HepG2 (cell line): Measurements from ENCODE around the gene FOXN3. TPM values are rescaled to one million over a fixed set of nuclear protein-coding genes. Genes with fewer than 3 reads are reported as not detected.
A peak's percentile ranks its signal among the peaks of the same experiment; 100 is the strongest.

Source experiments
- ARID2 ChIP-seq: sonication (generic); formaldehyde crosslinking; IDR thresholded peaks from 2 replicates; pipeline ENCODE4 v1.8.1; 2022; ENCODE audit warnings: mild to moderate bottlenecking, missing genetic modification reagents, borderline replicate concordance
- ATRX ChIP-seq: sonication (generic); formaldehyde crosslinking; IDR thresholded peaks from 2 replicates; pipeline ENCODE4 v1.4.0; 2020; ENCODE audit warnings: missing genetic modification reagents, borderline replicate concordance
- ISL2 ChIP-seq: sonication (generic); formaldehyde crosslinking; IDR thresholded peaks from 2 replicates; pipeline ENCODE4 v1.5.0; 2020; ENCODE audit warnings: missing genetic modification reagents
- NCOA5 ChIP-seq: sonication (generic); formaldehyde crosslinking; IDR thresholded peaks from 2 replicates; pipeline ENCODE4 v1.4.0; 2020; ENCODE audit warnings: missing genetic modification reagents
- NR2F1 ChIP-seq, 2 experiments: fragments of 450-650 bp in 1 of 2; formaldehyde crosslinking in 1 of 2; IDR thresholded peaks; 2 replicates each; pipeline versions ENCODE4 v1.5.0 to v1.6.1; 2016 to 2020; ENCODE audit warnings: mild to moderate bottlenecking in 1 of 2, missing compliant biosample characterization in 1 of 2, missing genetic modification reagents in 1 of 2, moderate library complexity in 1 of 2
- SP1 ChIP-seq, 2 experiments: fragments of 450-650 bp in 1 of 2; sonication (generic) in 1 of 2; formaldehyde crosslinking in 1 of 2; IDR thresholded peaks; 2 replicates each; pipeline versions ENCODE4 v1.4.0 to v1.6.1; 2016 to 2020; ENCODE audit warnings: missing genetic modification reagents in 1 of 2
- TGIF2 ChIP-seq: IDR thresholded peaks from 2 replicates; pipeline ENCODE4 v1.6.1; 2016; ENCODE audit warnings: control low read depth, missing compliant biosample characterization
- TMF1 ChIP-seq: sonication (generic); formaldehyde crosslinking; IDR thresholded peaks from 2 replicates; pipeline ENCODE4 v1.8.1; 2022; ENCODE audit warnings: low read depth, missing genetic modification reagents
- TOPORS ChIP-seq: sonication (generic); formaldehyde crosslinking; IDR thresholded peaks from 2 replicates; pipeline ENCODE4 v1.8.0; 2023; ENCODE audit warnings: mild to moderate bottlenecking, missing genetic modification reagents
- ZBTB8A ChIP-seq: sonication (generic); formaldehyde crosslinking; IDR thresholded peaks from 2 replicates; pipeline ENCODE4 v1.4.0; 2020; ENCODE audit warnings: mild to moderate bottlenecking, low read depth, missing genetic modification reagents, borderline replicate concordance
- ZNF703 ChIP-seq: sonication (generic); formaldehyde crosslinking; IDR thresholded peaks from 2 replicates; pipeline ENCODE4 v1.5.1; 2020; ENCODE audit warnings: missing genetic modification reagents, mild to moderate bottlenecking, moderate library complexity, borderline replicate concordance
- polyA plus RNA-seq, 8 experiments: library from polyadenylated mRNA; depleted of rRNA in 3 of 8; stranded (reverse) in 7 of 8; unstranded in 1 of 8; fragments of >200 nt; fragmentation: Illumina TruSeq in 4 of 8; extraction: Trizol in 4 of 8; gene quantifications; 2 replicates each; pipeline versions ENCODE4 v1.2.1 to v1.2.3, GENCODE V29; 2011 to 2016; ENCODE audit warnings: low read depth in 4 of 8, missing spikeins in 1 of 8, mixed read lengths in 1 of 8; ENCODE audit not compliant: insufficient read depth in 1 of 8
- total RNA-seq, 5 experiments: library from RNA; depleted of rRNA; stranded (reverse); fragments of >200 nt; fragmentation: Illumina TruSeq; extraction: Trizol; gene quantifications; 2 replicates each; pipeline ENCODE4 v1.2.3, GENCODE V29; 2016; ENCODE audit warnings: low read depth in 1 of 5
- TF ChIP-seq, protein P1 (sequence below): sonication (generic); formaldehyde crosslinking; IDR thresholded peaks from 2 replicates; pipeline ENCODE4 v1.5.1; 2020; ENCODE audit warnings: missing genetic modification reagents, mild to moderate bottlenecking, borderline replicate concordance
- TF ChIP-seq, protein P2 (sequence below): IDR thresholded peaks from 2 replicates; pipeline ENCODE4 v1.6.1; 2016; ENCODE audit warnings: mild to moderate bottlenecking
- TF ChIP-seq, protein P3 (sequence below): sonication (generic); formaldehyde crosslinking; IDR thresholded peaks from 2 replicates; pipeline ENCODE4 v1.5.0; 2020; ENCODE audit warnings: missing genetic modification reagents
- TF ChIP-seq, protein P4 (sequence below): sonication (generic); formaldehyde crosslinking; IDR thresholded peaks from 2 replicates; pipeline ENCODE4 v1.5.1; 2020; ENCODE audit warnings: mild to moderate bottlenecking, missing genetic modification reagents
- TF ChIP-seq, protein P5 (sequence below): IDR thresholded peaks from 2 replicates; pipeline ENCODE4 v1.6.1; 2016; ENCODE audit warnings: missing genetic modification reagents, missing compliant biosample characterization
- TF ChIP-seq, protein P6 (sequence below): sonication (generic); formaldehyde crosslinking; IDR thresholded peaks from 2 replicates; pipeline ENCODE4 v1.4.0; 2020; ENCODE audit warnings: missing genetic modification reagents

The FOXN3 gene
- total and polyA plus RNA-seq, 2 of the 13 experiments (the other 11 are each of a cell fraction or from before 2014, with no cell fraction given), result 32.4 to 70.2 TPM

DNA sequence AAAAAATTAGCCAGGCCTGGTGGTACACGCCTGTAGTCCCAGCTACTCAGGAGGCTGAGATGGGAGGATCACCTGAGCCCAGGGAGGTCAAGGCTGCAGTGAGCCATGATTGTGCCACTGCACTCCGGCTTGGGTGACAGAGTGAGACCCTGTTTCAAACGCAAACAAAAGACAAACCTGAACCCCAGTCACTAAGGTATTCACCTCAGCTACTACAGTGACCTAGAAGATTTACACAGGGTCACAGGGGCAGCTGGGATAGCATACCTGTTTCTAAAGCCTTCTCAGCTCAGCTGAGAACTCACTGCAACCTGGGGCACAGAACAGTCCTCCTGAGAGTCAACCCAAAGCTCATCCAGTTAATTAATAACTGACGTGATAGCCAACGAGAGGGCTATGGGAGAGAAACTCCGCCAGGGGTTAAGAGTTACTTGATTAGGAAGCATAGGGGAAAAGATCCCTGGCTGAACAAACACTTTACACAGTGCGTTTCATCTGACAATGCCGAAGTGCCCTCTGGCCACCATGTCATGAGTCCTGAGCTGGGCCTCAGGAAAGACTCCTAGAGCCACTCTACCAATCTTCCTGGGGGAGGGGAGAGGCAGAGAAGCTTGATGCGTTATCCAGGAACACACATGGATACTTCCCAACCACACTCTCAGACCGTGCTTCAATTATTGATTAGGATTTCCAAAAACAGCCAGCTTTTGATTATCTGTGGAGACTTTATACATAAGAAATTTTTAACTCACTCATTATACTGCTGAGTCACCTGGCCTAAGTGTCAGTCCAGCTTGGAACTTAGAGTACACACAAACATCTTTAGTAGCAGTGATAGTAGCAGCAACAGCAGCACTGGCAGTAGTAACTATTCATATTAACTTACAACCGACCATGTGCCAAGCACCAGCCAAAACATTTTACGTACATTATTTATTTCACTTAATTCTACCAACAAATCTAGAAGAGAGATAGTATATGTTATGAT is 48.2 kb downstream of the FOXN3 start (continued):
- no peak for TF ChIP-seq NCOA5 (CRISPR knock-in tag)
- TF ChIP-seq, protein P1, sequence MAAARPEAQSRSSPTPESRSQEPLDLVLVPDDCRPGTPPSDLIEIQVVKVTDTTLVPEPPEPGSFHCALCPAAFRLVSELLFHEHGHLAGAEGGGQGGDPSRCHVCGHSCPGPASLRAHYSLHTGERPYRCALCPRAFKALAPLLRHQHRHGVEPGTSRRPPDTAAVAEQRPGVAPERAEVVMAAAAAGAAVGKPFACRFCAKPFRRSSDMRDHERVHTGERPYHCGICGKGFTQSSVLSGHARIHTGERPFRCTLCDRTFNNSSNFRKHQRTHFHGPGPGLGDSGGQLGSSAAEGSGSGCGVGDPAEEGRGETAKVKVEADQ, result 0 out of 2 replicates have a peak, but pooled peaks have one; percentile 28
- peak; percentile 87 for TF ChIP-seq ISL2 (CRISPR knock-in tag)
- TF ChIP-seq, protein P2, sequence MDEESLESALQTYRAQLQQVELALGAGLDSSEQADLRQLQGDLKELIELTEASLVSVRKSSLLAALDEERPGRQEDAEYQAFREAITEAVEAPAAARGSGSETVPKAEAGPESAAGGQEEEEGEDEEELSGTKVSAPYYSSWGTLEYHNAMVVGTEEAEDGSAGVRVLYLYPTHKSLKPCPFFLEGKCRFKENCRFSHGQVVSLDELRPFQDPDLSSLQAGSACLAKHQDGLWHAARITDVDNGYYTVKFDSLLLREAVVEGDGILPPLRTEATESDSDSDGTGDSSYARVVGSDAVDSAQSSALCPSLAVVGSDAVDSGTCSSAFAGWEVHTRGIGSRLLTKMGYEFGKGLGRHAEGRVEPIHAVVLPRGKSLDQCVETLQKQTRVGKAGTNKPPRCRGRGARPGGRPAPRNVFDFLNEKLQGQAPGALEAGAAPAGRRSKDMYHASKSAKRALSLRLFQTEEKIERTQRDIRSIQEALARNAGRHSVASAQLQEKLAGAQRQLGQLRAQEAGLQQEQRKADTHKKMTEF (CRISPR knock-in tag), result peak; percentile 66
- TF ChIP-seq, protein P3, sequence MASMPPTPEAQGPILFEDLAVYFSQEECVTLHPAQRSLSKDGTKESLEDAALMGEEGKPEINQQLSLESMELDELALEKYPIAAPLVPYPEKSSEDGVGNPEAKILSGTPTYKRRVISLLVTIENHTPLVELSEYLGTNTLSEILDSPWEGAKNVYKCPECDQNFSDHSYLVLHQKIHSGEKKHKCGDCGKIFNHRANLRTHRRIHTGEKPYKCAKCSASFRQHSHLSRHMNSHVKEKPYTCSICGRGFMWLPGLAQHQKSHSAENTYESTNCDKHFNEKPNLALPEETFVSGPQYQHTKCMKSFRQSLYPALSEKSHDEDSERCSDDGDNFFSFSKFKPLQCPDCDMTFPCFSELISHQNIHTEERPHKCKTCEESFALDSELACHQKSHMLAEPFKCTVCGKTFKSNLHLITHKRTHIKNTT (CRISPR knock-in tag), result no peak
- no peak for TF ChIP-seq SP1 (IDR thresholded peaks at IDR 0.05)
- TF ChIP-seq SP1 (CRISPR knock-in tag; IDR thresholded peaks at IDR 0.05), result no peak; the same call in 1 of the 2 replicates
- TF ChIP-seq, protein P4, sequence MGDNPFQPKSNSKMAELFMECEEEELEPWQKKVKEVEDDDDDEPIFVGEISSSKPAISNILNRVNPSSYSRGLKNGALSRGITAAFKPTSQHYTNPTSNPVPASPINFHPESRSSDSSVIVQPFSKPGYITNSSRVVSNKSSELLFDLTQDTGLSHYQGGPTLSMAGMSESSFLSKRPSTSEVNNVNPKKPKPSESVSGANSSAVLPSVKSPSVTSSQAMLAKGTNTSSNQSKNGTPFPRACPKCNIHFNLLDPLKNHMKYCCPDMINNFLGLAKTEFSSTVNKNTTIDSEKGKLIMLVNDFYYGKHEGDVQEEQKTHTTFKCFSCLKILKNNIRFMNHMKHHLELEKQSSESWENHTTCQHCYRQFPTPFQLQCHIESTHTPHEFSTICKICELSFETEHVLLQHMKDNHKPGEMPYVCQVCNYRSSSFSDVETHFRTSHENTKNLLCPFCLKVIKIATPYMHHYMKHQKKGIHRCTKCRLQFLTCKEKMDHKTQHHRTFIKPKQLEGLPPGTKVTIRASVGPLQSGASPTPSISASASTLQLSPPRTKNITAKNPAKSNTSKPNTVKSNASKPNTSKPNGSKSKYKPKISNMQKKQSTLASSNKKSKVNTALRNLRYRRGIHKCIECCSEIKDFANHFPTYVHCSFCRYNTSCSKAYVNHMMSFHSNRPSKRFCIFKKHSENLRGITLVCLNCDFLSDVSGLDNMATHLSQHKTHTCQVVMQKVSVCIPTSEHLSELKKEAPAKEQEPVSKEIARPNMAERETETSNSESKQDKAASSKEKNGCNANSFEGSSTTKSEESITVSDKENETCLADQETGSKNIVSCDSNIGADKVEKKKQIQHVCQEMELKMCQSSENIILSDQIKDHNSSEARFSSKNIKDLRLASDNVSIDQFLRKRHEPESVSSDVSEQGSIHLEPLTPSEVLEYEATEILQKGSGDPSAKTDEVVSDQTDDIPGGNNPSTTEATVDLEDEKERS (CRISPR knock-in tag), result peak; percentile 98; the same call in 1 of the 2 replicates
- peak; percentile 71; the same call in 1 of the 2 replicates for TF ChIP-seq TOPORS (CRISPR knock-in tag)
- TF ChIP-seq TGIF2 (CRISPR knock-in tag), result no peak
- peak; percentile 38; the same call in 1 of the 2 replicates for TF ChIP-seq TMF1 (CRISPR knock-in tag)
- no peak for TF ChIP-seq ATRX (CRISPR knock-in tag)
- TF ChIP-seq, protein P5, sequence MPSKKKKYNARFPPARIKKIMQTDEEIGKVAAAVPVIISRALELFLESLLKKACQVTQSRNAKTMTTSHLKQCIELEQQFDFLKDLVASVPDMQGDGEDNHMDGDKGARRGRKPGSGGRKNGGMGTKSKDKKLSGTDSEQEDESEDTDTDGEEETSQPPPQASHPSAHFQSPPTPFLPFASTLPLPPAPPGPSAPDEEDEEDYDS (CRISPR knock-in tag), result peak; percentile 26; the same call in 1 of the 2 replicates
- TF ChIP-seq, protein P6, sequence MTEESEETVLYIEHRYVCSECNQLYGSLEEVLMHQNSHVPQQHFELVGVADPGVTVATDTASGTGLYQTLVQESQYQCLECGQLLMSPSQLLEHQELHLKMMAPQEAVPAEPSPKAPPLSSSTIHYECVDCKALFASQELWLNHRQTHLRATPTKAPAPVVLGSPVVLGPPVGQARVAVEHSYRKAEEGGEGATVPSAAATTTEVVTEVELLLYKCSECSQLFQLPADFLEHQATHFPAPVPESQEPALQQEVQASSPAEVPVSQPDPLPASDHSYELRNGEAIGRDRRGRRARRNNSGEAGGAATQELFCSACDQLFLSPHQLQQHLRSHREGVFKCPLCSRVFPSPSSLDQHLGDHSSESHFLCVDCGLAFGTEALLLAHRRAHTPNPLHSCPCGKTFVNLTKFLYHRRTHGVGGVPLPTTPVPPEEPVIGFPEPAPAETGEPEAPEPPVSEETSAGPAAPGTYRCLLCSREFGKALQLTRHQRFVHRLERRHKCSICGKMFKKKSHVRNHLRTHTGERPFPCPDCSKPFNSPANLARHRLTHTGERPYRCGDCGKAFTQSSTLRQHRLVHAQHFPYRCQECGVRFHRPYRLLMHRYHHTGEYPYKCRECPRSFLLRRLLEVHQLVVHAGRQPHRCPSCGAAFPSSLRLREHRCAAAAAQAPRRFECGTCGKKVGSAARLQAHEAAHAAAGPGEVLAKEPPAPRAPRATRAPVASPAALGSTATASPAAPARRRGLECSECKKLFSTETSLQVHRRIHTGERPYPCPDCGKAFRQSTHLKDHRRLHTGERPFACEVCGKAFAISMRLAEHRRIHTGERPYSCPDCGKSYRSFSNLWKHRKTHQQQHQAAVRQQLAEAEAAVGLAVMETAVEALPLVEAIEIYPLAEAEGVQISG, result peak; percentile 60; the same call in 1 of the 2 replicates
- peak; percentile 59; the same call in 1 of the 2 replicates for TF ChIP-seq ZNF703 (CRISPR knock-in tag)
- no peak for TF ChIP-seq ZBTB8A (CRISPR knock-in tag)
- peak; percentile 76 to 84; a peak in 3 of 4 replicates for TF ChIP-seq NR2F1 (CRISPR knock-in tag; IDR thresholded peaks at IDR 0.05)
- peak; percentile 57; the same call in 1 of the 2 replicates for TF ChIP-seq ARID2 (CRISPR knock-in tag)
